Adrenal gland (tissue), 12 donors: ENCODE results near the gene KDM2B. TPM values are rescaled to one million over a fixed set of nuclear protein-coding genes. Genes with fewer than 3 reads are reported as not detected.
A peak's percentile ranks its signal among the peaks of the same experiment; 100 is the strongest.

Source experiments
- DNase-seq, 7 donors: peaks; one replicate each; pipeline ENCODE4 v3.0.0-alpha.2; 2019 to 2020
- H3K27ac ChIP-seq, 5 donors: fragments of 200-600 bp; sonication (generic) in 4 of 5; 1 replicate in 3 of 5; 2 replicates in 2 of 5; pipeline versions ENCODE4 v1.5.1 to v1.8.0; 2016 to 2020; ENCODE audit warnings: mild to moderate bottlenecking in 1 of 5
- H3K27me3 ChIP-seq: fragments of 200-600 bp; 2 replicates; pipeline ENCODE4 v1.8.0; 2021
- H3K36me3 ChIP-seq, 2 donors: fragments of 200-600 bp; replicated peaks in 1 of 2; 1 replicate in 1 of 2; 2 replicates in 1 of 2; pipeline versions ENCODE4 v1.5.1 to v1.8.0; 2018 to 2022
- H3K4me1 ChIP-seq, 2 donors: fragments of 200-600 bp; replicated peaks in 1 of 2; 1 replicate in 1 of 2; 2 replicates in 1 of 2; pipeline versions ENCODE4 v1.5.1 to v1.8.0; 2018 to 2021
- H3K4me3 ChIP-seq, 4 donors: fragments of 200-600 bp; sonication (generic) in 3 of 4; one replicate each; pipeline ENCODE4 v1.5.1; 2016 to 2018
- H3K9me3 ChIP-seq, 3 donors: fragments of 200-600 bp; sonication (generic) in 1 of 3; replicated peaks in 1 of 3; 1 replicate in 2 of 3; 2 replicates in 1 of 3; pipeline versions ENCODE4 v1.5.1 to v1.8.0; 2016 to 2021
- POLR2A ChIP-seq, 2 donors: fragments of 450-650 bp; IDR thresholded peaks; one replicate each; pipeline ENCODE4 v1.6.1; 2017; ENCODE audit warnings: antibody characterized with exemption in 2 of 2, mild to moderate bottlenecking in 2 of 2, moderate library complexity in 1 of 2
- WGBS, 4 donors: extraction: QIAGEN DNeasy Blood & Tissue Kit in 2 of 4; methylation state at CpG; one replicate each; pipeline versions ENCODE4 v1.1.5 to v1.1.7; 2013 to 2017; 5-methylcytosine and 5-hydroxymethylcytosine counted together
- intact Hi-C, 2 donors: fragments of 100-400 bp; cut with DNase I; formaldehyde crosslinking; loops; one replicate each; pipeline versions ENCODE4 v1.14.1 to v1.15.0; 2022 to 2023
- polyA plus RNA-seq, 3 donors: library from polyadenylated mRNA; stranded (reverse); fragments of 200-250 nt in 2 of 3; fragments of 350-450 nt in 1 of 3; fragmentation: Illumina TruSeq in 1 of 3; extraction: RNeasy Lipid Tissue Mini Kit (QIAGEN cat#74804) in 1 of 3; gene quantifications; one replicate each; pipeline ENCODE4 v1.2.3, GENCODE V29; 2013 to 2014
- total RNA-seq, 9 donors: library from RNA; depleted of rRNA in 4 of 9; stranded (reverse); fragments of >200 nt in 4 of 9; fragments of 120-200 nt in 1 of 9; fragmentation: NEBNext Ultra II Directional in 1 of 9; extraction: Animal tissue kit (Norgen Biotek cat#: 25700) in 1 of 9; gene quantifications; one replicate each; pipeline versions ENCODE4 v1.1.0 to v1.2.4, GENCODE V29; 2013 to 2023
- TF ChIP-seq, protein P1 (sequence below), 6 experiments: fragments of 450-650 bp in 4 of 6; fragments of 200-600 bp in 2 of 6; sonication (generic) in 1 of 6; IDR thresholded peaks; 1 replicate in 5 of 6; 2 replicates in 1 of 6; pipeline versions ENCODE4 v1.5.1 to v1.8.0; 2016 to 2021; ENCODE audit warnings: antibody characterized with exemption in 6 of 6, mild to moderate bottlenecking in 2 of 6, moderate library complexity in 1 of 6
- donor health status: healthy with polysubstance abuse.
- donor health status: Bipolar disorder and iron deficiency.
- donor health status: DM: yes; HTN: yes; CAD: no.
- donor health status: DM: no; HTN: no; CAD: no.
- donor health status: DM: no; HTN: no; CAD: no.
- donor health status: DM: yes; HTN: yes; CAD: no.

Gene KDM2B
- total and polyA plus RNA-seq, 12 donors = 5.0 to 40.6 (median 17.2) TPM

DNA sequence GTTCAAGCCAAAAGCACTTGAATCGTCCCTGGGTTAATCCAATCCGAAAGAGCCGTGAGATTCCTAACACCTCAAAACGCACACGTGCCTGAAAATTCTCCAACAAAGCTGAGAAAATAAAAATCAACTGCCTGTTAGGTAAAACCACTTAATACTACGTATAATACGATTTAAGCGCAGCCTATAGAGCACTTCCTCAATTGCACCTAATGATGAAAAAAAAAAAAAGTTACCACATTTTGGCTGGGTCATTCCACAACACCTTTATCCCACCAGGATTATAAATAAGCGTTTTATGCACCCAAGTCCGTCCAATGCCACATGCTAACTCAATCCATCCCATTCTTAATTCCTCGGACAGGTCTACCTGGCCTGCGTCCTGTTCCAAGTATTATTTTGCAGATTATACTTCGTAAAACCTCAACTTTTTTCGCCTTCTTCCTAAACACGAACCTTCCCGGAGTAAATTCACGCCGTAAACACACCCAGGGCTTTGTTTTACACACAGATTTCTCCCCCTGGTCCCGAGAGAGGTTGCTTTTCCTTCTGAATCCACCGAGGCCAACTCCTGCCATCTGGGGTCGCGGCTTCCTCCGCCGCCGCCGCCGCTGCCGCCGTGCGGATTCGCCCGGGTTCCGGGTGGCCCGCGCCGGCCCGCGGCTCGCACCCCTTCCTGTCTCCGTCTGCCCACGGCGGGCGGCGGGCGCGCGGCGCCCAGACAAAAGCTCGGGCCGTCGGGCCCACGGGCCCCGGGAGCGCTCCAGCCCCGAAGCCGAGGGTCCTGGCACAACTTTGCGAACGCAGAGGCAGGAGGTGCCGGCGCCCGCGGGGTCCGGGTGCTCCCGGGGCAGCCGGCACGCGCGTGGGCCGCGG is 114.7 kb downstream of the KDM2B start:
- H3K36me3 ChIP-seq = no peaks in the 10 kb centered on the region
- no peak for TF ChIP-seq POLR2A (IDR thresholded peaks at IDR 0.05)
- TF ChIP-seq, protein P1, sequence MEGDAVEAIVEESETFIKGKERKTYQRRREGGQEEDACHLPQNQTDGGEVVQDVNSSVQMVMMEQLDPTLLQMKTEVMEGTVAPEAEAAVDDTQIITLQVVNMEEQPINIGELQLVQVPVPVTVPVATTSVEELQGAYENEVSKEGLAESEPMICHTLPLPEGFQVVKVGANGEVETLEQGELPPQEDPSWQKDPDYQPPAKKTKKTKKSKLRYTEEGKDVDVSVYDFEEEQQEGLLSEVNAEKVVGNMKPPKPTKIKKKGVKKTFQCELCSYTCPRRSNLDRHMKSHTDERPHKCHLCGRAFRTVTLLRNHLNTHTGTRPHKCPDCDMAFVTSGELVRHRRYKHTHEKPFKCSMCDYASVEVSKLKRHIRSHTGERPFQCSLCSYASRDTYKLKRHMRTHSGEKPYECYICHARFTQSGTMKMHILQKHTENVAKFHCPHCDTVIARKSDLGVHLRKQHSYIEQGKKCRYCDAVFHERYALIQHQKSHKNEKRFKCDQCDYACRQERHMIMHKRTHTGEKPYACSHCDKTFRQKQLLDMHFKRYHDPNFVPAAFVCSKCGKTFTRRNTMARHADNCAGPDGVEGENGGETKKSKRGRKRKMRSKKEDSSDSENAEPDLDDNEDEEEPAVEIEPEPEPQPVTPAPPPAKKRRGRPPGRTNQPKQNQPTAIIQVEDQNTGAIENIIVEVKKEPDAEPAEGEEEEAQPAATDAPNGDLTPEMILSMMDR (IDR thresholded peaks at IDR 0.05) = no peak
- no peak for DNase-seq
- H3K27ac ChIP-seq = peak overlapping the region in 2 of 5 donors; percentile 12 to 91
- no peaks in the 10 kb centered on the region for H3K9me3 ChIP-seq
- WGBS, 4 donors = 17 to 46% (median 26%) methylated on average over 29 to 70 of the region's 70 CpGs
- peak overlapping the region in 1 of 4 donors; percentile 80 for H3K4me3 ChIP-seq
- no peaks in the 10 kb centered on the region for H3K27me3 ChIP-seq
- peaks cover 6 to 19% of the 10 kb centered on the region in 2 donors for H3K4me1 ChIP-seq
- intact Hi-C loops = no loop called here

DNA sequence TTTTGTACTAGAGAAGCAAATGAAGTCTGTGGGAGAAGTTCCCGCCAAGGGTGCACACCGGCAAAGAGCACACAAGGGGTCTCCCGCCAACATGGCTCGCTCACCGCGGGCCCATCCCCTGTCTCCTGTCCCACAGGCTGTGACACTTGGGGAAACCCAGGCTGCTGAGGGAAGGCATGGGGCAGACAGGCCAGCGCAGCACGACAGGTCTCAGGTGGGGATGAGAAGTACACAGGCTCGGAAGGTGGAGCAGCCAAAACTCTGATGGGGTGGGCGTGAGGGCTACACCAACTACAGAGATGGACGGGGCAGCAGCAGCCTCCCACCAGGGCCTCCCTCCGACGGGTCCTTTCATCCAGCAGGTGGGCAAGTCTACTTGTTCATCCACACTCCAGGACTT is 116.5 kb downstream of the KDM2B start:
- H3K9me3 ChIP-seq = no peaks in the 10 kb centered on the region
- H3K27me3 ChIP-seq = no peaks in the 10 kb centered on the region
- H3K27ac ChIP-seq = no peak overlapping the region
- 95 to 98% (median 97%) methylated on average over 11 to 13 of the region's 13 CpGs for whole genome bisulfite sequencing, 4 donors
- DNase-seq = no peak
- no peak overlapping the region for H3K4me3 ChIP-seq
- TF ChIP-seq POLR2A (IDR thresholded peaks at IDR 0.05) = no peak
- H3K36me3 ChIP-seq = no peaks in the 10 kb centered on the region
- peaks cover 6 to 19% of the 10 kb centered on the region in 2 donors for H3K4me1 ChIP-seq
- intact Hi-C loops = no loop called here

DNA sequence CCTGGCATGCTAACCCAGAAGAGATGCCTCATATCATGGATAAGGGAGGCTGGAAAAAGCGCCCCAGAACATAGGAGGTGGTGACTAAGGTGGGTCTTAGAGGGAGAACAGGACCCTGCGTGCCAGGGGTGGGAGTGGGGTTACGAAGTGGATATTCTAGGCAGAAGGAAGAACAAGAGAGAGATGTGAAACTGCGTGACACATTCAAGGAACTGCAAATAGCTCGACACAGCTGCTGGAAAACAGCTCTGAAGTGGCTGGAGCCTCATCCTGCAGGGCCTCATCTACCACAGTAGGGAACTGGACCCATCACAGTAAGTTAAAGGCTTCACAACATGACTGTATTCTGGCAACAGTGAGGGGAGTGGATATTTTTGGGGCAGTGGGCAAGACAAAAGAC is 119.8 kb downstream of the KDM2B start:
- Histone ChIP-seq H3K27me3 (no peaks in the 10 kb centered on the region), H3K36me3 (no peaks in the 10 kb centered on the region), H3K4me1 (peaks cover 0 to 9% of the 10 kb centered on the region in 2 donors), H3K9me3 (no peaks in the 10 kb centered on the region), H3K27ac (no peak overlapping the region), H3K4me3 (no peak overlapping the region)
- DNase-seq = no peak
- TF ChIP-seq, protein P1 (IDR thresholded peaks at IDR 0.05) = no peak
- no peak for TF ChIP-seq POLR2A (IDR thresholded peaks at IDR 0.05)
- intact Hi-C loops = no loop called here
- WGBS, 4 donors = 82 to 88% (median 86%) methylated on average over 5 of the region's 5 CpGs

DNA sequence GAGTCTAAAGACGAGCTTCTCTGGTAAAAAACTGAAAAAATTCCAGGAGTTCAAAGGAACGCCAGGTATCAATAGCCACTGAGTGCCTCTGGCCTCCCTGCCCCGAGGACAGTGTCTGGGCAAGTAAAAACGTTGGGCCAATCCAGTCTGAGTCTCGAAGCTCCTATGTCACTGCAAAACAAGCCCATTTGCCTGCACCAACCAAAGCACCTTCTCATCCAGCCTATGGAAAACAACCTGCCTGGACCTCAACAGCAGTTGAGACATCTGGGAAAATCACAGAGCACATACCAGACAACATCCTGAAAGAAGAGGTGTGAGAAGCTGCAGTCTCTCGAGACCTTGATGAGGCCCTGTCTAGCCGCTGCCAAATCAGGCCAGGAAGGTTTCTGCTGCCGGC is 124.3 kb downstream of the KDM2B start:
- H3K9me3 ChIP-seq = no peaks in the 10 kb centered on the region
- no peak for DNase-seq
- H3K4me3 ChIP-seq = no peak overlapping the region
- H3K27me3 ChIP-seq = no peaks in the 10 kb centered on the region
- intact Hi-C loops = no loop called here
- H3K27ac ChIP-seq = no peak overlapping the region
- no peaks in the 10 kb centered on the region for H3K36me3 ChIP-seq
- TF ChIP-seq, protein P1 (IDR thresholded peaks at IDR 0.05) = no peak
- TF ChIP-seq POLR2A (IDR thresholded peaks at IDR 0.05) = no peak
- WGBS, 4 donors = 87 to 92% (median 88%) methylated on average over 5 to 8 of the region's 8 CpGs
- H3K4me1 ChIP-seq = peaks cover 0 to 14% of the 10 kb centered on the region in 2 donors
